GM12891 (cell line): ENCODE results near the gene DYNLRB1.
"Not testable (repeated sequence)": the region's sequence is repeated elsewhere in the genome, so short reads cannot be mapped to it uniquely, and the experiment has no call there.

Experiments
- DNase-seq: peaks from one replicate; pipeline ENCODE4 v3.0.0; 2011; ENCODE audit warnings: low spot score; ENCODE audit not compliant: insufficient read length
- FAIRE-seq: peaks from 2 replicates; lab custom pipeline; 2011; peaks lifted over from hg19 to GRCh38; lab: Jason Lieb, UNC
- PAX5 ChIP-seq: IDR thresholded peaks from 2 replicates; pipeline ENCODE4 v1.6.1; 2011; ENCODE audit warnings: low read length, moderate library complexity, mild to moderate bottlenecking; ENCODE audit not compliant: insufficient read depth, severe bottlenecking
- POLR2A ChIP-seq: IDR thresholded peaks from 2 replicates; pipeline ENCODE4 v1.6.1; 2011; ENCODE audit warnings: low read depth, low read length, control low read depth
- POLR2AphosphoS5 ChIP-seq: IDR thresholded peaks from 2 replicates; pipeline ENCODE4 v1.6.1; 2011; ENCODE audit warnings: low read depth, low read length, control low read depth
- POU2F2 ChIP-seq: IDR thresholded peaks from 2 replicates; pipeline ENCODE4 v1.6.1; 2011; ENCODE audit warnings: low read depth, mild to moderate bottlenecking, control low read depth, low read length, moderate library complexity
- SPI1 ChIP-seq: IDR thresholded peaks from 2 replicates; pipeline ENCODE4 v1.6.1; 2011; ENCODE audit warnings: low read depth, low read length, control low read depth
- TAF1 ChIP-seq: IDR thresholded peaks from 2 replicates; pipeline ENCODE4 v1.6.1; 2011; ENCODE audit warnings: low read depth, low read length, control low read depth

The DYNLRB1 gene

DNA sequence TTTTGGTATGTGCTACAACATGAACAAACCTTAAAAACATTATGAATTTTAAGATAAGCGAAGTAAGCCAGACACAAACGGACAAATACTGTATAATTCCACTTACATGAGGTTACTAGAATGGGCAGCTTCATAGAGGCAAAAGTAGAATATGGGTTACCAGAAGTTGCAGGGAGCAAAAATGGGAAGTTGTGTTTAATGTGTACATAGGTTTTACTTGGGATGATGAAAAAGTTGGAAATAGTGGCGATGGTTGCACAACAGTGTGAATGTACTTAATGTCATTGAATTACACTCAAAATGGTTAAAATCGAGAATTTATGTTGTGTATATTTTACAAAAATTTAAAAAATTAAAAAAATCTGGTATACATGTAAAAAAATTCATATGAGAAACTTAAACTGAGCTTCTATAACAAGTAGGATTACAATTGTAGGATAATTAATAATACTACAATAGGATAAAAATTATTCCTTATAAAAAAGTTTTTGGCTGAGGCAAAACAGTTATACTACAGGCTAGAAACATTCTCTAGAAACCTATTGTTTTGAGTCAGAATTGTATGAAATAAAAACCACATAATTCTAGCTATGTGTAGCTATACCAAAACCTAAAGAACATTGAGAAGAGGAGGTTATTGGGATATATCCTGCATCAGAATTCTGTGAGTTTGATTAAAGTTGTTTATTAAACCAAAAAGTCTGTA lies 24.8 kb upstream of the DYNLRB1 start:
- TF ChIP-seq POLR2A: no peak
- FAIRE-seq (no peak), DNase-seq (no peak)

DNA sequence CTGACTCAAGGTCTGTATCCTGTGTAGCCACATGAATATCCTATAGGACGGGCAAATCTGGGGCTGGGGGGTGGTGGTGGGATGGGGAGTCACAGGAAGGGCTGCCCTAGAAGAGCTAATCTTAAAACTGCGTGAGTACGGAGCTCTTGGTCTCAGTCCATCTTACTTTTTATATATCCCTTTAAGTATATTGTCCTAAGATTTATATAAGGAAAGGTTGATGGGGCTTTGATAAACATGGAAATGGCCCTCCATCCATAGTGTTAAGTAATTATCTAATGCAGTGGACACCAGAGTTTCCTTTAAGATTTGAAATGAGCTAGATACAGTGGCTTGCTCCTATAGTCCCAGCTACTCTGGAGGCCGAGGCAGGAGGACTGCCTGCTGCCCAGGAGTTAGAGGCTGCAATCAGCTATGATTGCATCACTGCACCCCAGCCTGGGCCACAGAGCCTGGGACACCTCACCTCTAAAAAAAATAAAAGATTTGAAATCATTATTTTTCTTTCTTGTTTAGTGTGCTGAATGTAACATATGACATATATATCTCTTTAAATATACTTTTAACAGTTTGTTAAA lies 24.2 kb upstream of the DYNLRB1 start:
- TF ChIP-seq POLR2A: no peak
- no peak for TF ChIP-seq TAF1
- no peak for TF ChIP-seq POU2F2
- no peak for TF ChIP-seq PAX5
- TF ChIP-seq SPI1: no peak
- no peak for TF ChIP-seq POLR2AphosphoS5
- FAIRE-seq (no peak), DNase-seq (no peak)

DNA sequence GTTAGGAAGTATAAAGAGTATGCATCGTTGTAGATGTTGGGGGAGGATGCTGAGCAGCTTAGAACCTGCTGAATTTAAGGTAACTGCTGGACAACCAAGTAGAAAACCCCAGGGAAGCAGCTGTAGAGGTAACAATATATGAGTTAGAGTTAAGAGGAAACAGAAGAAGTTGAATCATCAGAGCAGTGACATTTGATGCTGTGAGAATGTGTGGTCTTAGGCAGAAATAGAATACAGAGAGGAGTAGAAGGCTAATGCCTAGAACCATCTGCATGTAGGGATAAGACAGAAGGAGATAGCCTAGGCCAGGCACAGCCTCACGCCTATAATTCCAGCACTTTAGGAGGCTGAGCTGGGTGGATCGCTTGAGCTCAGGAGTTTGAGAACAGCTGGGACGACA lies 22.6 kb upstream of the DYNLRB1 start:
- no peak for DNase-seq
- FAIRE-seq: no peak
- TF ChIP-seq POLR2A (no peak), POLR2AphosphoS5 (no peak), TAF1 (no peak), PAX5 (no peak), POU2F2 (no peak), SPI1 (no peak)

DNA sequence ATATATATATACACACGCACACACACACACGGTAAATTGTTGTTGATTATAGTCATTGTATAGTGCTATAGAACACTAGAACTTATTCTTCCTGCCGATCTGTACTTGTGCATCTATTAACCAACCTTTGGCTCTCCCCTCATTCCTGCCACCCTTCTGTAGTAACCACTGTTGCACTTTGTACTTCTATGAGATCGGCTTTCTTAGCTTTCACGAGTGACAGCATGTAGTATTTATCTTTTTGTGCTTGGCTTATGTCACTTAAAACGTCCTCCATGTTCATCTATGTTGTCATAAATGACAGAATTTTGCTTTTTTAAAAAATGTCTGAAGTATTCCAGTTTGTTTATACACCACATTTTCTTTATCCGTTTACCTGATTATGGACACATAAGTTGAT lies 20.9 kb upstream of the DYNLRB1 start:
- no peak for DNase-seq
- FAIRE-seq: no peak
- TF ChIP-seq POLR2A: no peak
- no peak for TF ChIP-seq PAX5
- TF ChIP-seq POU2F2: no peak

DNA sequence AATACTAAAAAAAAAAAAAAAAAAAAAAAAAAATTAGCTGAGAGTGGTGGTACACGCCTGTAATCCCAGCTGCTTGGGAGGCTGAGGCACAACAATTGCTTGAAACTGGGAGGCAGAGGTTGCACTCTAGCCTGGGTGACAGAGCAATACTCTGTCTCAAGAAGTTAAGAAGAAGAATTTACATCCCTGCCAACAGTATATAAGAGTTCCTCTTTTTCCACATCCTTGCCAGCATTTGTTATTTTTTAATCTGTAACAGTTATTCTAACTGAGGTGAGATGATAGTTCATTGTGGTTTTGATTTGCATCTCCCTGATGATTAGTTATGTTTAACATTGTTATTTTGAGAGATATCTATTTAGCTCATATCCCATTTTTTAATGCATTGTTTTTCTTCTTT lies 20.3 kb upstream of the DYNLRB1 start:
- DNase-seq (no peak), FAIRE-seq (no peak)
- TF ChIP-seq TAF1 (no peak), POLR2AphosphoS5 (no peak), SPI1 (peak; percentile 13; the same call in 1 of the 2 replicates)

DNA sequence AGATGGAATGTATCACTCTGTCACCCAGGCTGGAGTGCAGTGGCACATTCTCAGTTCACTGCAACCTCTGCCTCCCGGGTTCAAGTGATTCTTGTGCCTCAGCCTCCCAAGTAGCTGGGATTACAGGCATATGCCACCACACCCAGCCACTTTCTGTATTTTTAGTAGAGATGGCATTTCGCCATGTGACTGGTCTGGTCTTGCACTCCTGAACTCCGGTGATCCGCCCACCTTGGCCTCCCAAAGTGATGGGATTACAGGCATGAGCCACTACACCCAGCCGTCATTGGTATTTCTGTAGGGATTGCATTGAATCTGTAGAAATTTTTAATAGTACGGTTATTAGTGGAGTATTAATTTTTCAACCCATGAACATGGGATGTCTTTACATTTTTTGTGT lies 18.6 kb upstream of the DYNLRB1 start:
- FAIRE-seq, DNase-seq: not testable (repeated sequence)

DNA sequence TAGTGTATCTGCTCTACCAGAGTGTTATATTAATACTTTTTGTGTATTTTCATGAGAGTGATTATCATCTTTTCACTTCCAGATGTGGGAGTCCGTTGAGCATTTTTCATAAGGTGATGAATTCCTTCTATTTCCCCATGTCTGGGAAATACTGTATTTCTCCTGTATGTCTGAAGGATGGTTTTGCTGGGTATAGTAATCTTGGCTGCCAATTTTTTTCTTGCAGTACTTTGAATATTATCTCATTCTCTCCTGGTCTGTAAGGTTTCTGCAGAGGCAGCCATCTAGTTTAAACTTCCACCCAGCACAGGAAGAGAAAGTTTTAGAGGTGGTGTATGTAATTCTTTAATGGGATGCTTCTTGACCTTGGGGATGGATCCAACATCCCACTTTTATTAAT lies 15.4 kb upstream of the DYNLRB1 start:
- FAIRE-seq (no peak), DNase-seq (no peak)
- TF ChIP-seq POLR2AphosphoS5 (no peak), POLR2A (no peak)

DNA sequence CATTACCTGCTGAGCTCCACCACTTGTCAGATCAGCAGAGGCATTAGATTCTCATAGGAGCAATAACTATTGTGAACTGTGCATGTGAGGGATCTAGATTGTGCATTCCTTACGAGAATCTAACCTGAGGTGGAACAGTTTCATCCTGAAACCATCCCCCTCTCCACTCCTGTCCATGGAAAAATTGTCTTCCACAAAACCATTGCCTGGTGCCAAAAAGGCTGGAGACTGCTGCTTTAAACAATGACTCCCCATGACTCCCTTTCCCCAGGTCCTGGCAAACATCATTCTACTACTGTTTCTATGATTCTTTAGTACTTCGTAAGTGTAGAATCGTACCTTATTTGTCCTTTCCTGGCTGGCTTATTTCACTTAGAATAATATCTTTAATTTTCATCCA lies 9.7 kb upstream of the DYNLRB1 start:
- DNase-seq (no peak), FAIRE-seq (no peak)
- no peak for TF ChIP-seq TAF1
- TF ChIP-seq POLR2A: no peak
- TF ChIP-seq POU2F2: no peak
- TF ChIP-seq SPI1: no peak
- no peak for TF ChIP-seq PAX5
- no peak for TF ChIP-seq POLR2AphosphoS5

DNA sequence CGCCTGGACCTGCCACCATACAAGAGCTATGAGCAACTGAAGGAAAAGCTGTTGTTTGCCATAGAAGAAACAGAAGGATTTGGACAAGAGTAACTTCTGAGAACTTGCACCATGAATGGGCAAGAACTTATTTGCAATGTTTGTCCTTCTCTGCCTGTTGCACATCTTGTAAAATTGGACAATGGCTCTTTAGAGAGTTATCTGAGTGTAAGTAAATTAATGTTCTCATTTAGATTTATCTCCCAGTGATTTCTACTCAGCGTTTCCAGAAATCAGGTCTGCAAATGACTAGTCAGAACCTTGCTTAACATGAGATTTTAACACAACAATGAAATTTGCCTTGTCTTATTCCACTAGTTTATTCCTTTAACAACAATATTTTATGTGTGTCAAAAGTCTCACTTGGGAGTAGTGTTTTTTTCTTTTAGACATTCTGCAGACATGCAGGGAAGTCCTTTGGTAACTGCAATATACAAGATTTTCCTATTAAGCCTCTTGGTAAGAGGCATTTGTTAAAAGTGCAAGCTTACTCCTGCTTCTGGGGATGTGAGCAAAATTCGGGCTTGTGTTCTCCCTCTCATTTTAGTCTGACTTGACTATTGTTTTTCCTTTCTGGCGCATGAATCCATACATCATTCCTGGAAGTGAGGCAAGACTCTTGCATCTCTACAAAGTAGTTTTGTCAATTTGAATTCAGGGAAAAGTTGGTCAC lies 8.4 kb upstream of the DYNLRB1 start:
- TF ChIP-seq POU2F2 (no peak), TAF1 (no peak), SPI1 (no peak), POLR2A (no peak), PAX5 (no peak), POLR2AphosphoS5 (no peak)
- FAIRE-seq (no peak), DNase-seq (no peak)

DNA sequence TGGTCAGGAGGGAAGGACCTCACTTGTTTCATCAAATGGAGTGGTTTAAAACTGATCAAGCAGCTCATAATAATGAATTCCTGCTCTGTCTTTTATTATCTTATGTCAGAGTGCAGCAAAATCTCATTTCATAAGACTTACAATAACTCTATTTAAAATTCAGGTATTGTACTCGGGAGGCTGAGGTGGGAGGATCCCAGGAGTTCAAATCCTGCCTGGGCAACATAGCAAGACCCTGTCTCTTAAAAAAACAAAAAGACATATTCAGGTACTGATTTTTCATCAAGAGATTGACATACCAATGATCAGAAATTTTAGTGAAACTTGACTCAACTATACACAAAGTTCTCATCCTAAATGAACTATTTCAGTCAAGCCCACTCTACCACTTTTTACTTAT lies 5.6 kb upstream of the DYNLRB1 start:
- FAIRE-seq (no peak), DNase-seq (no peak)
- TF ChIP-seq POU2F2 (no peak), POLR2AphosphoS5 (no peak)

DNA sequence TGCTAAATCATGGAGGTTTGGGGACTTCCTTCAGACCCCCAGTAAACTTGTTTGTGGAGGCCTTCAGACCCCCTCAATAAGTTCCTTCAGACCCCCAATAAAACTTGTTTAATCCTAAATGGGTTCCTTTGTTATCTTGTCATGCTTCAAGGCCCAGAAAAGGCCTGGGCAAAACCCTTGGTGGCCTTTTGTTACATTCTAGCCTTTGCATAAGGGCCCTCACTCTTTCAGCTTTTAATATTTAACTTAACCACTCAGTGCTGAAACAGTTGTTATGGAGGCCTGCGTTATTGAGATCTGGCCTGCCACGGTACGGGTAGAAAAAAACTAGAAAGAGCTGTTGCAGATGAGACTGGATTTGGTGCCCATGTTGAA lies 4.3 kb upstream of the DYNLRB1 start:
- no peak for TF ChIP-seq SPI1
- TF ChIP-seq POLR2A: no peak
- TF ChIP-seq POU2F2: no peak
- TF ChIP-seq POLR2AphosphoS5: no peak
- TF ChIP-seq TAF1: no peak
- no peak for TF ChIP-seq PAX5
- no peak for FAIRE-seq
- no peak for DNase-seq
